Neural cell (in vitro differentiated cells): ENCODE results near the gene ALDOC.

Experiments used
- CTCF ChIP-seq: fragments of 450-650 bp; IDR thresholded peaks from 2 replicates; pipeline ENCODE4 v1.5.1; 2014; ENCODE audit warnings: antibody characterized with exemption, mild to moderate bottlenecking, moderate library complexity; ENCODE audit not compliant: poor library complexity, severe bottlenecking
- EZH2 ChIP-seq: fragments of 200-600, 300-800 bp; shearing (Covaris generic), sonication (generic); IDR thresholded peaks from 2 replicates; pipeline ENCODE4 v1.6.1; 2014; ENCODE audit warnings: antibody characterized with exemption, low read length, borderline replicate concordance, mild to moderate bottlenecking; ENCODE audit not compliant: insufficient read depth, poor library complexity, severe bottlenecking

GRCh38 chr17:28554565-28554964, 22.1 kb downstream of the ALDOC start:
- TF ChIP-seq CTCF = peak; percentile 38
- TF ChIP-seq EZH2 = no peak
